Smooth muscle cell of the brain vasculature (primary cell): ENCODE data around the gene RRAGD.
"Not testable (repeated sequence)": the region's sequence is repeated elsewhere in the genome, so short reads cannot be mapped to it uniquely, and the experiment has no call there.

ENCODE experiments used
- DNase-seq: peaks from one replicate; pipeline ENCODE4 v3.0.0-alpha.2; 2012; ENCODE audit warnings: low read depth, low spot score

RRAGD gene

GRCh38 chr6:89411145-89412070, 665 bp downstream of the RRAGD start:
- no peak for DNase-seq

- DNase-seq: no peak
These were observed 1.3 kb downstream of the RRAGD start for GRCh38 chr6:89410788-89411144.

GRCh38 chr6:89410231-89410761, 1.8 kb downstream of the RRAGD start:
- DNase-seq: no peak

GRCh38 chr6:89409461-89410035, 2.5 kb downstream of the RRAGD start:
- no peak for DNase-seq

- no peak for DNase-seq
These were observed 5.9 kb downstream of the RRAGD start for GRCh38 chr6:89406141-89406540.

GRCh38 chr6:89404512-89404911, 7.6 kb downstream of the RRAGD start:
- DNase-seq: no peak

- no peak for DNase-seq
These were observed 9.3 kb downstream of the RRAGD start for GRCh38 chr6:89402776-89403175.

- no peak for DNase-seq
These were observed 11.1 kb downstream of the RRAGD start for GRCh38 chr6:89400912-89401399.

- DNase-seq: no peak
These were observed 12.0 kb downstream of the RRAGD start for GRCh38 chr6:89400050-89400449.

- DNase-seq: no peak
These were observed 13.1 kb downstream of the RRAGD start for GRCh38 chr6:89398762-89399525.

- DNase-seq: not testable (repeated sequence)
These were observed 14.2 kb downstream of the RRAGD start for GRCh38 chr6:89397884-89398283.

GRCh38 chr6:89393659-89394058, 18.4 kb downstream of the RRAGD start:
- no peak for DNase-seq

- no peak for DNase-seq
These were observed 19.2 kb downstream of the RRAGD start for GRCh38 chr6:89392823-89393222.

- DNase-seq: no peak
These were observed 23.2 kb downstream of the RRAGD start for GRCh38 chr6:89388846-89389245.

- DNase-seq: no peak
These were observed 24.4 kb downstream of the RRAGD start for GRCh38 chr6:89387516-89388201.

GRCh38 chr6:89386917-89387491, 25.1 kb downstream of the RRAGD start:
- DNase-seq: no peak

- no peak for DNase-seq
These were observed 26.2 kb downstream of the RRAGD start for GRCh38 chr6:89385846-89386245.

GRCh38 chr6:89385156-89385667, 26.9 kb downstream of the RRAGD start:
- no peak for DNase-seq

GRCh38 chr6:89381031-89381430, 31.0 kb downstream of the RRAGD start:
- DNase-seq: no peak

- DNase-seq: no peak
These were observed 32.8 kb downstream of the RRAGD start for GRCh38 chr6:89379281-89379680.

GRCh38 chr6:89378628-89379027, 33.4 kb downstream of the RRAGD start:
- DNase-seq: no peak
